ENCODE measurements around the gene SMOC2. TPM values are rescaled to one million over a fixed set of nuclear protein-coding genes. Genes with fewer than 3 reads are reported as not detected.

SMOC2 gene
- total RNA-seq, 1 donor = not detected

DNA sequence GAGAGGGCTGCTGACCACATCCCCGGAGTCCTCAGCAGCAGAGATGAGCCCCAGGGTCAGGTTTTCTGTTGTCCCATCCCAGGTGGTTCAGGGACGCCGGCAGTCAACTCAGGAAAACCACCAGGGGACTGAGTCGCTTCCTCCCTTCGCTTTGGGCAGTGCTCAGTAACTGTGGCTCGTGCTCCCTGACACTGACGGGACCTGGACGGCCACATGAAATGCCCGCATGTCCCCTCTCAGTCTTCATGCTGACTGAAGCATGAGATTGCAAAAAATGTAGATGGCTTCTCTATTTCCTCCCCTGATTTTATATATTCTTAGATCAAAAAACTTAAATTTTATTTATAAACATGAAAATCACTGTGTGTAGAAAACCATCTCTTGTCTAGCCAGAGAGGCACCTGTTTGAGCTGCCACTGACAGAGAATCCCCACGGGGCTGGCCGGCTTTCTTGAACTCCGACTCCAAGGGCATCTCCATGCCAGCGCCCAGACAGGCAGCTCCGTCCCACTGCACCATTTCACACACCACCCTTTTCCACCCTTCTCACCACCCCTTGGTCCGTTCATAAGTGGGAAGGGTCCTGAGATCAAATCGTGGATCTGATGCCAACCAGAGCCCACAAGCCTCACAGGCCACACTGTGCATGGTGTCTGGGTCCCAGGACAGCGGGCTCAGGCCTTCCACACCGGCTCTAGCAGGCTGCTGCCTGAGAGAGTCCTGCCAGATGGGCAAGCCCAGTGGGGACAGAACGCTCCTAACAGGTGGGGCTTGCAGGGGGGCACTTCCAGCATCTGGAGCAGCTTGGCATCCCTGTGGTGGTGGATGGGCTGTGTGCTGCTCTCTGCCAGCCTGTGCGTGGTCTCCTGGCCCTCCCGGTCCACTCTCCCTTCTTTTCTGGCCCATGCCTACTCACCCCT lies 98.2 kb downstream of the SMOC2 start:
- no peak for DNase-seq (ENCODE audit: low read depth)
- TF ChIP-seq, protein P1, sequence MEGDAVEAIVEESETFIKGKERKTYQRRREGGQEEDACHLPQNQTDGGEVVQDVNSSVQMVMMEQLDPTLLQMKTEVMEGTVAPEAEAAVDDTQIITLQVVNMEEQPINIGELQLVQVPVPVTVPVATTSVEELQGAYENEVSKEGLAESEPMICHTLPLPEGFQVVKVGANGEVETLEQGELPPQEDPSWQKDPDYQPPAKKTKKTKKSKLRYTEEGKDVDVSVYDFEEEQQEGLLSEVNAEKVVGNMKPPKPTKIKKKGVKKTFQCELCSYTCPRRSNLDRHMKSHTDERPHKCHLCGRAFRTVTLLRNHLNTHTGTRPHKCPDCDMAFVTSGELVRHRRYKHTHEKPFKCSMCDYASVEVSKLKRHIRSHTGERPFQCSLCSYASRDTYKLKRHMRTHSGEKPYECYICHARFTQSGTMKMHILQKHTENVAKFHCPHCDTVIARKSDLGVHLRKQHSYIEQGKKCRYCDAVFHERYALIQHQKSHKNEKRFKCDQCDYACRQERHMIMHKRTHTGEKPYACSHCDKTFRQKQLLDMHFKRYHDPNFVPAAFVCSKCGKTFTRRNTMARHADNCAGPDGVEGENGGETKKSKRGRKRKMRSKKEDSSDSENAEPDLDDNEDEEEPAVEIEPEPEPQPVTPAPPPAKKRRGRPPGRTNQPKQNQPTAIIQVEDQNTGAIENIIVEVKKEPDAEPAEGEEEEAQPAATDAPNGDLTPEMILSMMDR (IDR thresholded peaks at IDR 0.05; ENCODE audit: insufficient read depth, low read depth, low read length) = no peak
- no peak overlapping the region for H3K4me3 ChIP-seq (ENCODE audit: low read depth, low read length)

DNA sequence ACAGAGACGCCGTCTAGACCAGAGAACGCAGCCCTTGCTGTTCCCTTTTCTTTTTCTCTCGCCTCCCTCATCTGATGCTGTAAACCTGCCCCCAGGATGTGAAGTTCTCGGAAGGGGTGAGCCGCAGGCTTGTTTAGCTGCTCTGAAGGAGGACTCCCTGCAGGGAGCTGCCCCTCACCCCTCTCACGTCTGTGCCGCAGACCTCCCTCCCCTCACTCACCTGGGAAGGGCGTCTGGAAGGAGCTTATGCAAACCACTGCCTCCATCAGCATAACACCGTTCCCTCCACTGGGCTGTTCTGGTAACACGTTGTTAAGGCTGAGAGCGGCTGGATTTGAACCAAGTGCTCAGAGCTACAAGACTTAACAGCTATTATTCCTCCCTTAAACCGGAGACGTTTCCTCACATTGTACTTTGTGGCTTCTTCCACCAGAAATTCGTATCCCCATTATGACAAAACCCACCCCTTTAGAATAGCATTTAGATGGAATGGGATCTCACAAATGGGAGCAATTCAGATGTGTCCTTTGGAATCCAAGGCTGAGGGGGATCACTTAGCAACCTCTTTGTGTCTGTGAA lies 99.8 kb downstream of the SMOC2 start:
- TF ChIP-seq, protein P1 (IDR thresholded peaks at IDR 0.05; ENCODE audit: insufficient read depth, low read depth, low read length) = no peak
- no peak overlapping the region for H3K4me3 ChIP-seq (ENCODE audit: low read depth, low read length)
- no peak for DNase-seq (ENCODE audit: low read depth)

DNA sequence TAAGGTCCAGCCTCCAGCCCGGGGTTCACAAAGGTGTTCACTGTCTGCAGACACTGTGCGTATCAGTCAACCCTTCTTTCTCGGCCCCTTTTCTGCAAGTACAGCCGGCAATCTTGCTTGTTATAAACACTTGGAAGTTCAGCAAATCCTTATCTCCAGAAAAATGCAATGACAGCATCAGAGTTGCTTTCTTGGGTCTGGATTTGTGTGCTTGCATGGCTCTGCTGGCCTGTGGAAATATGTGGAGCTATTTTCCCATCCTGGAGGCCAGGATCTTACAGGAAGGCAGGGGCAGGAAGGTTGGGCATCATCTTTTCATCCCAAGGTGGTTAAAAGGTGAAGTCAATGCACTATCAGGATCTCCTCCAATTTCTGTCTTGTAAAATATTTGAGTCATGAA lies 100.3 kb downstream of the SMOC2 start:
- no peak for DNase-seq (ENCODE audit: low read depth)
- TF ChIP-seq, protein P1 (IDR thresholded peaks at IDR 0.05; ENCODE audit: insufficient read depth, low read depth, low read length) = no peak
- H3K4me3 ChIP-seq (ENCODE audit: low read depth, low read length) = no peak overlapping the region

DNA sequence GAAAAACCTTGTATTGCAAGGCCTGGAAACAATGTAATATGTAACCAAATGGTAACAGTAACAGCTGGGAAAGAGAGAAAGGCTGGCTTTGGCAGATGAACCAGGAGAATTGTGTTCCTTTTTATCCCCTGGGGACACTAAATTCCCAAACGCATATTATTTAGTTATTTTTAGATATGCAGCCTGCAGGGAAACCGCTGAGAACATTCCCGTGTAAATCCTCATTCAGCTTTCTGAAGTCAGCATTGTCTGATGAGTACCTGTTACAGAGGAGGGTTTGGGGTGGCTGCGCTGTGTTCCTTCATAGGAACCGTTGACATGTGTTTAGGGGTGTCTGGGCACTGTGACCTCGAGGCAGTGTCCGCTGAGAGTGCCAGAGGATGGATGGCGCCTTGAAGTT lies 101.3 kb downstream of the SMOC2 start:
- H3K4me3 ChIP-seq (ENCODE audit: low read depth, low read length) = no peak overlapping the region
- TF ChIP-seq, protein P1 (IDR thresholded peaks at IDR 0.05; ENCODE audit: insufficient read depth, low read depth, low read length) = no peak
- no peak for DNase-seq (ENCODE audit: low read depth)

DNA sequence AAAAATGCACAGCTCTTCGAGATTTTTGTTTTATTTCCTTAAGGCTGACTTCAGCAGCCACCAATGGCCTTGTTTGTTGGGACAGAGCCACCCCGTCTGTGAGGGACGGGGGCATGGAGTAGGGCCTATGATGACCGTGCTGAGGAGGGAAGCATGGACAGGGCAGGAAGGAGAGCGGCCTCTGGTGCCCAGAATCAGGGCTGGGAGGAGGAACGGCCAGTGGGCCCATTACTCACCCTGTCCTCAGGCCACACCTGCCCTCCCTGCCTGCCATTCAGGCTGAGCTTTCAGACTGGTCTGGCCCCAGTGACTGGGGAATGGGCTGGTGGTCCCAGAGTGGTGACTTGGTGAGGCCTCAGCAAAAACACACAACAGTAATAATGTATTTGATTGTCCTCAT lies 104.4 kb downstream of the SMOC2 start:
- DNase-seq (ENCODE audit: low read depth) = no peak
- TF ChIP-seq, protein P1 (IDR thresholded peaks at IDR 0.05; ENCODE audit: insufficient read depth, low read depth, low read length) = no peak
- H3K4me3 ChIP-seq (ENCODE audit: low read depth, low read length) = no peak overlapping the region

DNA sequence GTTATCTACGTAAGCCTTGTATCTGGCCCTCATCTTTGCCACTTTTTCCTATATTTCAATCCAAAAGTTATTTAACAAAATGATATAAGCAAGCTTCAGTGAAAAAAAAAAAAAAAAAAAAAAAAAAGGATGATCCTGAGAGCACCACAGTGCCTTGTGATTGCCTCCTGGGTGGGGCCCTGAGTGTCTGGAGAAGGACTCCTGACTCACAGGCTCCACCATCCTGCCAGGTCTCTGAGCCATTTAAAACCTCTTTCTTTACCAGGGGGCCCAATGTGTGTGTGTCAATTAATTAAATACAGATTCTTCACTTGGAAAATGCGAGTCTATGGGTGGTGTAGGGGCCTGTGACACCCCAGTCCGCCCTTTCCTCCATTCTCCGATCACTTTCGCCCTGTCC lies 105.2 kb downstream of the SMOC2 start:
- TF ChIP-seq, protein P1 (IDR thresholded peaks at IDR 0.05; ENCODE audit: insufficient read depth, low read depth, low read length) = no peak
- H3K4me3 ChIP-seq (ENCODE audit: low read depth, low read length) = no peak overlapping the region
- DNase-seq (ENCODE audit: low read depth) = no peak

Measured in fibroblast of villous mesenchyme (primary cell).